ENCODE results near the gene RNF113A.
"Not testable (repeated sequence)": the region's sequence is repeated elsewhere in the genome, so short reads cannot be mapped to it uniquely, and the experiment has no call there.

Gene RNF113A

DNA sequence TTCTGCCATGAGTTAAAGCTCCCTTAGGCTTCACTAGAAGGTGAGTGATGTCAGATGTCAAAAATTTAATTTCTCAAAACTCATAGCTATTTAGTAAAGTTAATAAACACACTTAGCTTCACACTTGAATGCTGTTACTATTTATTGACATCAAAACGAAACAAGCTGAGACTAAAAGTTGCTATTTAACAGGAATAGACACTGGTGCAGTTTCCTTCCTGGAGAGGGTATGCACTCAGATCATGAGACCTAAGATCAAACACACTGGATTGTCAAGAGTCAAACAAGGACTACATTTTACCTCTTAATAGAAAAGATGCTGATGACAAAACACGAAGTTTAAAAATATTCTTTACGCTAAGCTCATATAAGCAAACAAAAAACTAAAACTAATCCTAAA lies 37.6 kb downstream of the RNF113A start:
- no peak for DNase-seq (ENCODE audit: low spot score)

DNA sequence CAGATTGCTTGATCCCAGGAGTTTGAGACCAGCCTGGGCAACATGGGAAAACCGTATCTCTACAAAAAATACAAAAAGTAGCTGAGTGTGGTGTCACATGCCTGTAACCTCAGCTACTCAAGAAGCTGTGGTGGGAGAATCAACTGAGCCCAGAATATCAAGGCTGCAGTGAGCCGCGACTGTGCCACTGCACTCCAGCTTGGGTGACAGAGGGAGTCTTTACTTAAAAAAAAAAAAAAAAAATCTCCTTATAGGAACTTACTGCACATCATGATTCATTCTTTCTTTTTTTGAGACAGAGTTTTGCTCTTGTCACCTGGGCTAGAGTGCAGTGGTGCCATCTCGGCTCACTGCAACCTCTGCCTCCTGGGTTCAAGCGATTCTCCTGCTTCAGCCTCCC lies 43.1 kb downstream of the RNF113A start:
- DNase-seq (ENCODE audit: low spot score) = no peak

DNA sequence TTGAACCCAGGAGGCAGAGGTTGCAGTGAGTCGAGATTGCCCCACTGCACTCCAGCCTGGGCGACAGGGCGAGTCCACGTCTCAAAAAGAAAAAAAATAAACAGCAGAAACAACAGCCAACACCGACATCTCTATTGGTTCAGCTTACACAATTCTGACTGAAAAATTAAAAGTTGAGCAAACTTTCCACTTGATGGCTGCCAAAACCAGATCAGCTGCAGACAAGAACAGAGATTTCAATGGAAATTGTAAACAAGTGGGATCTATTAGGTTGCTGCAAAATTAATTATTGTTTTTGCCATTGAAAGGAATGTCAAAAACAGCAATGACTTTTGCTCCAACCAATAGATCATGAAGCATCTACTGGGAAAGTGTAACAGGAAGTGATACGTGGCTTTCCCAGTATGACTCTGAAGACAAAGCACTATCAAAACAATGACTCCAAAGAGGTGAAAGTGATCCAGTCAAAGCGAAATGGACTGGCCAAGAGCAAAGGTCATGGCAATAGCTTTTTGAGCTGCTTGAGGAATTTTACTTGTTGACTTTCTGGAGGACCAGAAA lies 45.1 kb downstream of the RNF113A start:
- DNase-seq (ENCODE audit: low spot score) = no peak

DNA sequence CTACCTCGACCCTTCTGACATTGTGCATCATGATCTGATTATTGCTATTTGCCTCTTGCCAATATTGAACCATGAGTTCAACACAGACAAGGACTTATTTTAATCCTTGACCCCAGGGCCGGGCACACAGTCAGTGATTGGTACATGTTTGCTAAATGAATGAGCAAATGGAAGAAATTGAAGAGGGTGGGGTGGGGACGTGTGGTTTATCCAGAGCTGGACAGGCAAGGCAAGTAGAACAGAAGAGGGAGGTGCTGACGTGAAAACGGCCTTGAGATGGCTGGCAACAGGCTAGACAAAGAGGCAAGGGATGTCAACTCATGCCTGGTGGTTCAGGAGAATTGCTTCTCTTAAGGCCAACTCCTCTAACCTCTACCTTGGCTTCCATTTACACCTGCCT lies 47.3 kb downstream of the RNF113A start:
- DNase-seq (ENCODE audit: low spot score) = not testable (repeated sequence)

DNA sequence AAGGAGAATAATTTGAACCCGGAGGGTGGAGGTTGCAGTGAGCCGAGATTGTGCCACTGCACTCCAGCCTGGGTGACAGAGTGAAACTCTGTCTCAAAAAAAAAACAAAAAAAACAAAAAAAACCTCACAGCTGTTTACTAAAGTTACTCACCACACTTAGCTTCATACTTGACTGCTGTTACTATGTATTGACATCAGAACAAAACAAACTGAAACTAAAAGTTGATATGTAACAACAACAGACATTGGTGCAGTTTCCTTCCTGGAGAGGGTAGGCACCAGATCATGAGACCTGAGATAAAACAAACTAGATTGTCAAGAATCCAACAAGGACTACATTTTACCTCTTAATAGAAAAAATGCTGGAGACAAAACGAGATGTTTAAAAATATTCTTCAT lies 49.8 kb downstream of the RNF113A start:
- not testable (repeated sequence) for DNase-seq (ENCODE audit: low spot score)
